H9 (cell line): ENCODE data around the gene FOLR2. TPM values are rescaled to one million over a fixed set of nuclear protein-coding genes. Genes with fewer than 3 reads are reported as not detected.
"Not testable (repeated sequence)": the region's sequence is repeated elsewhere in the genome, so short reads cannot be mapped to it uniquely, and the experiment has no call there.

Experiments
- DNase-seq: peaks from one replicate; pipeline ENCODE4 v3.0.0-alpha.2; 2017
- H2AFZ ChIP-seq: one replicate; pipeline ENCODE4 v1.6.1; 2013; ENCODE audit warnings: mild to moderate bottlenecking, low read length, control low read depth, moderate library complexity
- H2AK5ac ChIP-seq: 2 replicates; pipeline ENCODE4 v1.6.1; 2013; ENCODE audit warnings: low read length, control low read depth, mixed read lengths; ENCODE audit not compliant: insufficient read length
- H2BK120ac ChIP-seq: one replicate; pipeline ENCODE4 v1.6.1; 2013; ENCODE audit warnings: low read depth, mild to moderate bottlenecking, low read length, control low read depth, inconsistent platforms; ENCODE audit not compliant: poor library complexity, severe bottlenecking
- H2BK12ac ChIP-seq: 2 replicates; pipeline ENCODE4 v1.6.1; 2013; ENCODE audit warnings: low read length, control low read depth, mixed read lengths, low read depth; ENCODE audit not compliant: insufficient read length
- H2BK15ac ChIP-seq: 2 replicates; pipeline ENCODE4 v1.6.1; 2013; ENCODE audit warnings: low read depth, low read length, control low read depth
- H2BK20ac ChIP-seq: one replicate; pipeline ENCODE4 v1.6.1; 2013; ENCODE audit warnings: low read depth, mild to moderate bottlenecking, low read length, control low read depth, inconsistent platforms; ENCODE audit not compliant: poor library complexity, severe bottlenecking
- H2BK5ac ChIP-seq: 2 replicates; pipeline ENCODE4 v1.6.1; 2013; ENCODE audit warnings: low read length, control low read depth, mixed read lengths; ENCODE audit not compliant: insufficient read length
- H3K14ac ChIP-seq: 2 replicates; pipeline ENCODE4 v1.6.1; 2013; ENCODE audit warnings: low read length, control low read depth; ENCODE audit not compliant: insufficient read depth
- H3K18ac ChIP-seq: 2 replicates; pipeline ENCODE4 v1.6.1; 2013; ENCODE audit warnings: low read depth, mild to moderate bottlenecking, mixed read lengths, low read length, control low read depth; ENCODE audit not compliant: insufficient read length
- H3K23ac ChIP-seq: 2 replicates; pipeline ENCODE4 v1.6.1; 2013; ENCODE audit warnings: low read length, control low read depth, mixed read lengths, low read depth; ENCODE audit not compliant: insufficient read length
- H3K23me2 ChIP-seq: 2 replicates; pipeline ENCODE4 v1.6.1; 2013; ENCODE audit warnings: low read depth, mild to moderate bottlenecking, mixed read lengths, low read length, control low read depth; ENCODE audit not compliant: insufficient read length, poor library complexity, severe bottlenecking
- H3K27ac ChIP-seq: 2 replicates; pipeline ENCODE4 v1.5.1; 2013; ENCODE audit warnings: low read length, control low read depth, mixed read lengths, low read depth; ENCODE audit not compliant: insufficient read length
- H3K27me3 ChIP-seq: 2 replicates; pipeline ENCODE4 v1.6.1; 2013; ENCODE audit warnings: low read length, control low read depth, inconsistent platforms; ENCODE audit not compliant: insufficient read depth
- H3K4ac ChIP-seq: 2 replicates; pipeline ENCODE4 v1.6.1; 2013; ENCODE audit warnings: low read depth, mild to moderate bottlenecking, control low read depth, inconsistent platforms, low read length, moderate library complexity
- H3K4me1 ChIP-seq: 2 replicates; pipeline ENCODE4 v1.6.1; 2013; ENCODE audit warnings: low read length, control low read depth, inconsistent platforms; ENCODE audit not compliant: insufficient read depth
- H3K4me2 ChIP-seq: 2 replicates; pipeline ENCODE4 v1.6.1; 2013; ENCODE audit warnings: low read length, control low read depth, mixed read lengths; ENCODE audit not compliant: insufficient read length, insufficient read depth
- H3K56ac ChIP-seq: 2 replicates; pipeline ENCODE4 v1.6.1; 2013; ENCODE audit warnings: low read depth, mild to moderate bottlenecking, mixed read lengths, low read length, control low read depth; ENCODE audit not compliant: insufficient read length
- H3K79me1 ChIP-seq: 2 replicates; pipeline ENCODE4 v1.6.1; 2013; ENCODE audit warnings: low read depth, mild to moderate bottlenecking, moderate library complexity, low read length, control low read depth, inconsistent platforms; ENCODE audit not compliant: insufficient read depth, poor library complexity, severe bottlenecking
- H3K79me2 ChIP-seq: 2 replicates; pipeline ENCODE4 v1.6.1; 2013; ENCODE audit warnings: low read length, control low read depth, inconsistent platforms; ENCODE audit not compliant: insufficient read depth
- H3K9ac ChIP-seq: 2 replicates; pipeline ENCODE4 v1.6.1; 2013; ENCODE audit warnings: low read length, control low read depth, mixed read lengths; ENCODE audit not compliant: insufficient read length; ENCODE audit errors: extremely low read depth
- H3K9me3 ChIP-seq: one replicate; pipeline ENCODE4 v1.6.1; 2013; ENCODE audit warnings: low read depth, low read length, inconsistent platforms; ENCODE audit not compliant: control insufficient read depth
- H3T11ph ChIP-seq: one replicate; pipeline ENCODE4 v1.6.1; 2013; ENCODE audit warnings: mild to moderate bottlenecking, low read length, control low read depth, inconsistent platforms
- H4K20me1 ChIP-seq: one replicate; pipeline ENCODE4 v1.6.1; 2013; ENCODE audit not compliant: control insufficient read depth, insufficient read length, insufficient read depth
- H4K5ac ChIP-seq: 2 replicates; pipeline ENCODE4 v1.6.1; 2013; ENCODE audit warnings: low read depth, mild to moderate bottlenecking, mixed read lengths, low read length, control low read depth; ENCODE audit not compliant: insufficient read length
- H4K8ac ChIP-seq: replicated peaks from 2 replicates; pipeline ENCODE4 v1.6.1; 2013; ENCODE audit warnings: low read length, control low read depth, mixed read lengths, low read depth; ENCODE audit not compliant: insufficient read length
- H4K91ac ChIP-seq: 2 replicates; pipeline ENCODE4 v1.6.1; 2013; ENCODE audit warnings: low read depth, mild to moderate bottlenecking, moderate library complexity, mixed read lengths, low read length, control low read depth; ENCODE audit not compliant: insufficient read length
- H3K27ac Mint-ChIP-seq, 3 experiments: 2 replicates in 2 of 3; 3 replicates in 1 of 3; pipeline ENCODE4 v1.8.0; 2020 to 2021; ENCODE audit warnings: mixed read lengths in 3 of 3, mild to moderate bottlenecking in 1 of 3, moderate library complexity in 1 of 3
- H3K27me3 Mint-ChIP-seq: 2 replicates; pipeline ENCODE4 v1.8.0; 2021; ENCODE audit warnings: low read depth, mild to moderate bottlenecking, moderate library complexity, mixed read lengths
- H3K36me3 Mint-ChIP-seq, 3 experiments: 2 replicates in 2 of 3; 3 replicates in 1 of 3; pipeline ENCODE4 v1.8.0; 2020 to 2021; ENCODE audit warnings: low read depth in 3 of 3, mixed read lengths in 3 of 3; ENCODE audit not compliant: insufficient read depth in 1 of 3
- H3K4me1 Mint-ChIP-seq, 2 experiments: 2 replicates each; pipeline ENCODE4 v1.8.0; 2020; ENCODE audit warnings: mixed read lengths in 2 of 2
- H3K4me3 Mint-ChIP-seq, 2 experiments: 2 replicates in 1 of 2; 3 replicates in 1 of 2; pipeline ENCODE4 v1.8.0; 2020 to 2021; ENCODE audit warnings: mild to moderate bottlenecking in 2 of 2, mixed read lengths in 2 of 2, moderate library complexity in 1 of 2
- H3K9me3 Mint-ChIP-seq, 2 experiments: 2 replicates in 1 of 2; 3 replicates in 1 of 2; pipeline ENCODE4 v1.8.0; 2020; ENCODE audit warnings: mild to moderate bottlenecking in 2 of 2, mixed read lengths in 2 of 2, moderate library complexity in 1 of 2
- CTCF ChIP-seq: fragments of 200-600 bp; sonication (generic); conservative IDR thresholded peaks from 3 replicates; pipeline ENCODE4 v1.8.0; 2021; ENCODE audit warnings: antibody characterized with exemption, mild to moderate bottlenecking
- WGBS: extraction: QIAGEN DNeasy Blood & Tissue Kit; methylation state at CpG from one replicate; pipeline ENCODE4 v1.1.7; 2013; ENCODE audit warnings: missing lambda C conversion rate, low lambda C conversion rate, mixed read lengths; ENCODE audit not compliant: insufficient read length; ENCODE audit errors: extremely low coverage; 5-methylcytosine and 5-hydroxymethylcytosine counted together
- total RNA-seq: library from RNA; stranded (reverse); gene quantifications from 2 replicates; pipeline ENCODE4 v1.2.1, GENCODE V29; 2021

FOLR2 gene
- total RNA-seq, 1 experiment from 2014 or later, result not detected

DNA sequence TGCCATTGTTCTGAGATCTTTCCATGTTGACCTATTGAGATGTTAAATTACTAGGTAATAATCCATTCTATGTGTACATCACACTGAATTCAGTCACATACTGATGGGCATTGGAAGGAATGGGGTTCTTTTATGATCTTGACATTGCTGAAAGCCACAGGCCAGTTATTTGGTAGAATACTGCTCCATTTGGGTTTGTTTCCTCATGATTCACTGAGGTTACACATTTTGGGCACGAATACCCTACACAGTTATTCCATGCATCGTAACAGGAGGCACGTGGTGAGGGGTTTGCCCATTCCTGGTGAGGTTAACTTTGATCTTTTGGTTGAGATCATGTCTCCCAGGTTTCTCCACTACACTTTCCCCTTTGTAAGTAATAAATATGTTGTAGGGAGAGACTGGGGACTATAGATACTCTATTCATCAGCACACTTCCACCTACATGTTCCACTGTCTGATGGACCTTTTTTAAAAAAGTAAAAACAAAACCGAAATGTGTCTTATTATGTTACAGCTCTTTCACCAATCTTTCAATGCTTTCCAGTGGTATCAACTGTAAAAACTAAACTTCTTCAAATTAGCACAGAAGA lies 36.7 kb upstream of the FOLR2 start:
- Histone ChIP-seq H3T11ph (no peak overlapping the region), H3K79me1 (no peaks in the 10 kb centered on the region), H4K91ac (no peak overlapping the region), H2AK5ac (no peak overlapping the region), H3K79me2 (no peaks in the 10 kb centered on the region), H4K20me1 (no peaks in the 10 kb centered on the region), H3K56ac (no peak overlapping the region), H2BK15ac (no peak overlapping the region), H4K5ac (no peak overlapping the region), H3K23ac (no peak overlapping the region), H2BK120ac (no peak overlapping the region), H3K14ac (no peak overlapping the region), H3K23me2 (no peaks in the 10 kb centered on the region), H2AFZ (no peak overlapping the region), H3K4me1 (no peaks in the 10 kb centered on the region), H2BK12ac (no peak overlapping the region), H2BK5ac (no peak overlapping the region), H3K9ac (no peak overlapping the region), H3K27me3 (no peaks in the 10 kb centered on the region), H3K4ac (no peak overlapping the region), H3K4me2 (no peak overlapping the region), H3K9me3 (no peaks in the 10 kb centered on the region), H3K27ac (no peak overlapping the region), H3K18ac (no peak overlapping the region), H2BK20ac (no peak overlapping the region), H4K8ac (no peak overlapping the region)
- Mint-ChIP-seq H3K4me3 (no peak overlapping the region), H3K9me3 (no peaks in the 10 kb centered on the region), H3K27ac (no peak overlapping the region), H3K4me1 (peaks cover 9 to 11% of the 10 kb centered on the region in 2 experiments), H3K36me3 (no peaks in the 10 kb centered on the region), H3K27me3 (peaks cover 14% of the 10 kb centered on the region)
- TF ChIP-seq CTCF, result no peak
- WGBS, result no CpG with 5 or more reads among the region's 4 CpGs
- no peak for DNase-seq

DNA sequence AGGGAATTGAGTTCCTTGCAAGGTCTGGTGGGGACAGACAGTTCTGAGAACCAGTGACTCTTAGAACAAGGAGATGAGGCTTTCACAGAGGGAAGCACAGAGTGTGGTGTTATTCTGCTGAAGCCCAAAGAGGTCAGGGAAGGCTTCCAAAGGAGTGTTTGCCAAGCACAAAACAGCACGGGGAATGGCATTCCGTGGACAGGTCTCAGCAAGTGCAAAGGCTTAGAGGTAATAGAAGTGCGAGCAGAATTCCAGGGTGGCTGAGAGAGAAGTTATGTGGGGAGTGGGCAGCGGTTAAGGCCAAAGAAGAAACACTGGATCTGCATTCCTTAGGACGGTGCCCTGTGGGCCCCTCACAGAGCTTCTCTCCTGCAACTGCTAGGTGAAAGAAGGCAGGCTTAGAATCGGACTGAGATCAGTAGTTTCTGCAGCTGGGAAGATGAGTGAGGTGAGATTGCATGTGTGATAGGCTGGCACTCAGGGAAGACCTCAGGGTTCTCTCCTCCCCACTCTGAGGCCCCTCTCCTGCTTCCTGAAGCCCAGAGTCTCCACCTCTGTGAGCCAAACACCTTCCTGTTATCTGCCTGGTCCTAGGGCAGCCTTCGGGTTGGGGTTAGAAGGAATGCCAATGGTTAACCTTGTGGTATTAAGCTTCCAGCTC lies 35.6 kb upstream of the FOLR2 start:
- not testable (repeated sequence) for H3K36me3 Mint-ChIP-seq, H3K9me3 ChIP-seq, H3K4me2 ChIP-seq, H3K9me3 Mint-ChIP-seq, H3K27me3 ChIP-seq, H3K14ac ChIP-seq, H4K5ac ChIP-seq, H2AFZ ChIP-seq, H4K91ac ChIP-seq, H3K79me1 ChIP-seq, H2BK120ac ChIP-seq, H2BK5ac ChIP-seq, H2BK15ac ChIP-seq, H3K23ac ChIP-seq, DNase-seq, H3K4ac ChIP-seq, H3K18ac ChIP-seq, H4K20me1 ChIP-seq, H3K27ac ChIP-seq, H3K27ac Mint-ChIP-seq, H2AK5ac ChIP-seq, H2BK12ac ChIP-seq, H3K9ac ChIP-seq, H3K4me1 ChIP-seq, H3K4me3 Mint-ChIP-seq, H4K8ac ChIP-seq, H3K56ac ChIP-seq, H3T11ph ChIP-seq, H2BK20ac ChIP-seq, H3K79me2 ChIP-seq, H3K23me2 ChIP-seq
- H3K4me1 Mint-ChIP-seq, result peaks cover 9 to 11% of the 10 kb centered on the region in 2 experiments
- WGBS, result no CpG with 5 or more reads among the region's 7 CpGs
- H3K27me3 Mint-ChIP-seq, result peaks cover 14% of the 10 kb centered on the region
